ENCODE results near the gene SIDT1. TPM values are rescaled to one million over a fixed set of nuclear protein-coding genes. Genes with fewer than 3 reads are reported as not detected.

The SIDT1 gene
- total RNA-seq, 1 donor from 2014 or later = 0.69 TPM

GRCh38 chr3:113678773-113679172 is 146.4 kb downstream of the SIDT1 start:
- H3K9me3 ChIP-seq (replicated peaks) = no peaks in the 10 kb centered on the region
- TF ChIP-seq, protein P1, sequence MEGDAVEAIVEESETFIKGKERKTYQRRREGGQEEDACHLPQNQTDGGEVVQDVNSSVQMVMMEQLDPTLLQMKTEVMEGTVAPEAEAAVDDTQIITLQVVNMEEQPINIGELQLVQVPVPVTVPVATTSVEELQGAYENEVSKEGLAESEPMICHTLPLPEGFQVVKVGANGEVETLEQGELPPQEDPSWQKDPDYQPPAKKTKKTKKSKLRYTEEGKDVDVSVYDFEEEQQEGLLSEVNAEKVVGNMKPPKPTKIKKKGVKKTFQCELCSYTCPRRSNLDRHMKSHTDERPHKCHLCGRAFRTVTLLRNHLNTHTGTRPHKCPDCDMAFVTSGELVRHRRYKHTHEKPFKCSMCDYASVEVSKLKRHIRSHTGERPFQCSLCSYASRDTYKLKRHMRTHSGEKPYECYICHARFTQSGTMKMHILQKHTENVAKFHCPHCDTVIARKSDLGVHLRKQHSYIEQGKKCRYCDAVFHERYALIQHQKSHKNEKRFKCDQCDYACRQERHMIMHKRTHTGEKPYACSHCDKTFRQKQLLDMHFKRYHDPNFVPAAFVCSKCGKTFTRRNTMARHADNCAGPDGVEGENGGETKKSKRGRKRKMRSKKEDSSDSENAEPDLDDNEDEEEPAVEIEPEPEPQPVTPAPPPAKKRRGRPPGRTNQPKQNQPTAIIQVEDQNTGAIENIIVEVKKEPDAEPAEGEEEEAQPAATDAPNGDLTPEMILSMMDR (IDR thresholded peaks at IDR 0.05; ENCODE audit: borderline replicate concordance) = no peak
- no peaks in the 10 kb centered on the region for H3K27me3 ChIP-seq (ENCODE audit: low read depth)
- no peak overlapping the region for H3K27ac ChIP-seq (replicated peaks)
- peaks cover 34% of the 10 kb centered on the region for H3K36me3 ChIP-seq
- no peaks in the 10 kb centered on the region for H3K4me1 ChIP-seq
- intact Hi-C loops (cut with micrococcal nuclease) = no loop called here
- DNase-seq = no peak
- H3K4me3 ChIP-seq = no peak overlapping the region

Small RNA genes within 50 kb of the gene (microRNA-seq; reads per million reads assigned to microRNA genes)
- not detected for gene MIR4446

Other genes starting within 250 kb of the SIDT1 start
- 1.5 TPM for gene CFAP44, start 91.1 kb upstream of the SIDT1 start, total RNA-seq
- 5.0 TPM for gene SPICE1, start 17.4 kb upstream of the SIDT1 start, total RNA-seq
- 13.4 TPM for gene USF3, start 164.1 kb downstream of the SIDT1 start, total RNA-seq
- 75.0 TPM for gene NAA50, start 213.7 kb downstream of the SIDT1 start, total RNA-seq
- 21.4 TPM for gene ATP6V1A, start 214.5 kb downstream of the SIDT1 start, total RNA-seq